IPS-20b (cell line): ENCODE data around the gene ETS1.

Experiments used
- H3K27ac ChIP-seq: one replicate; pipeline ENCODE4 v1.5.1; 2013; ENCODE audit warnings: low read length
- H3K27me3 ChIP-seq: 2 replicates; pipeline ENCODE4 v1.6.1; 2013; ENCODE audit warnings: mild to moderate bottlenecking, low read length, inconsistent platforms; ENCODE audit not compliant: insufficient read depth
- H3K36me3 ChIP-seq: 2 replicates; pipeline ENCODE4 v1.6.1; 2013; ENCODE audit warnings: low read depth, mild to moderate bottlenecking, inconsistent platforms, low read length, moderate library complexity; ENCODE audit not compliant: insufficient read depth
- H3K4me1 ChIP-seq: 2 replicates; pipeline ENCODE4 v1.6.1; 2013; ENCODE audit warnings: mild to moderate bottlenecking, control low read depth, inconsistent platforms, low read length, moderate library complexity; ENCODE audit not compliant: insufficient read depth
- H3K4me3 ChIP-seq: 2 replicates; pipeline ENCODE4 v1.5.1; 2013; ENCODE audit warnings: mild to moderate bottlenecking, low read length, inconsistent platforms
- H3K9ac ChIP-seq: 2 replicates; pipeline ENCODE4 v1.6.1; 2013; ENCODE audit warnings: low read depth, mild to moderate bottlenecking, inconsistent platforms, low read length, moderate library complexity
- H3K9me3 ChIP-seq: 2 replicates; pipeline ENCODE4 v1.6.1; 2013; ENCODE audit warnings: mild to moderate bottlenecking, low read depth, low read length, inconsistent platforms; ENCODE audit not compliant: insufficient read depth

ETS1 gene

GRCh38 chr11:128563308-128563707, 24.1 kb downstream of the ETS1 start:
- Histone ChIP-seq H3K9me3 (no peaks in the 10 kb centered on the region), H3K4me3 (no peak overlapping the region), H3K27me3 (no peaks in the 10 kb centered on the region), H3K9ac (no peak overlapping the region), H3K4me1 (0 out of 2 replicates have a peak, but pooled peaks cover 5% of the 10 kb centered on the region), H3K27ac (no peak overlapping the region), H3K36me3 (no peaks in the 10 kb centered on the region)

GRCh38 chr11:128559496-128560103, 27.8 kb downstream of the ETS1 start:
- Histone ChIP-seq H3K9ac (no peak overlapping the region), H3K4me3 (no peak overlapping the region), H3K9me3 (no peaks in the 10 kb centered on the region), H3K4me1 (0 out of 2 replicates have a peak, but pooled peaks cover 3% of the 10 kb centered on the region), H3K27ac (no peak overlapping the region), H3K27me3 (no peaks in the 10 kb centered on the region), H3K36me3 (peaks cover 5% of the 10 kb centered on the region; the same call in 1 of the 2 replicates)

DNA sequence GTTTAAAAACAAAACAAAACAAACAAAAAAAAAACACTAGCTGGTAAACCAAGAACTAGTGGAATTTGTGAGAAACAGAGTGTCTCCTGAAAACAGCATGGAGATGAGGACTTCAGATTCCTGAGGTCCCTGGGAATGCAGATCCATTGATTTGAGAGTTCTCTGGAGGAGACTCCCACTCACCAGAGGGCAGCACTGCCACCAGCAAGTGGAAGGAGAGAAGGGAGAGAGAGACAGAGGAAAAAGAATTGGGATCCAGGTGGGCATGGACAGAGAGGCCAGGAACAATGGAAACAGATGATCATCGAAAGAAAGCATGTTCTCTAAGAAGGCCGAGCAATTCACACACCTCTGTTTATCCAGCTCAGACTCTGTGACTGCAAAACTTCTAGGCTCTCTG, 31.8 kb downstream of the ETS1 start:
- Histone ChIP-seq H3K4me1 (peaks cover 2% of the 10 kb centered on the region; the same call in 1 of the 2 replicates), H3K9me3 (no peaks in the 10 kb centered on the region), H3K27ac (no peak overlapping the region), H3K36me3 (peaks cover 5% of the 10 kb centered on the region; the same call in 1 of the 2 replicates), H3K27me3 (peaks cover 31% of the 10 kb centered on the region), H3K9ac (no peak overlapping the region), H3K4me3 (no peak overlapping the region)

GRCh38 chr11:128553662-128554362, 33.5 kb downstream of the ETS1 start:
- peaks cover 5% of the 10 kb centered on the region; the same call in 1 of the 2 replicates for H3K36me3 ChIP-seq
- no peak overlapping the region for H3K27ac ChIP-seq
- peaks cover 13% of the 10 kb centered on the region for H3K4me1 ChIP-seq
- no peaks in the 10 kb centered on the region for H3K9me3 ChIP-seq
- no peak overlapping the region for H3K9ac ChIP-seq
- no peak overlapping the region for H3K4me3 ChIP-seq
- peaks cover 49% of the 10 kb centered on the region for H3K27me3 ChIP-seq

DNA sequence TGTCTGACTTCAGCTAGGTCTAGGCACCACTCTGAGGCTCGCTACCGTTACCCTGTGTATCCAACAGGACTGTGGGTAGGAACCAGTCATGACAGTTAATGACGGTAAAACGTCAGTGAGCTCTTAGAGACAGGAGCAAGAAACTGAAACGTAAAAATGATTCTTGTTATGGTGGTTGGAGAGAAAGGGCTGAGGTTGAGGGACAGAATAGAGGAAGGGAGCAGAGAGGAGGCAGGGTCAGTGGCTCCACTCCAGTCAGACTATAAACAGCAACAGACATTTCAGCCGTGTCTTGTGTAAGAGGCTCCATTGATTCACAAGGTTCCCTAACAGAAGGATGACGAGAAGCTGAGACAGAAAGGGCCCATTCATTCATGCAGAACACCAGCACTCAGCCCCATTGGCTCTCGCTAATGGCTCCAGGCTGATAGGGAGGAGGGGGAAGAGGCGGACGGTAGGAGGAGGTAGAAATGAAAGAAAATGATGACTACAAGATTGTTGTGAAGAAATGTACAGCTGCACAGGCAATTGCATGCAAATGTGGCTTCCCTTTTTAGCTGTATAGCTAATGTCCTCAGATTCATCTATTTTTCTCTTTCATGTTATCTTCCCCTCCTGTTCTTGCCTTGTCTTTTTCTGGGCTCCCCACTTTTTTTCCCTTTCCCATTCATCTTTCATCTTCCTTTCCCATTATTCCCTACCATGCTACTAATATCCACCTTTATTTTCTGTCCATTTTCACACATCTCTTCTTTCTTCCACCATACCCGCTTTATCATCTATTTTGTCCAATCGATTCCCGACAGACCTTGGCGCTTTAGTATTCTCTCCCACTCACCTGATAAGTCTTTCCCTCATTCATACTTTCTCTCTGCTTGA, 34.3 kb downstream of the ETS1 start:
- no peak overlapping the region for H3K27ac ChIP-seq
- H3K9ac ChIP-seq, result no peak overlapping the region
- H3K27me3 ChIP-seq, result peaks cover 57% of the 10 kb centered on the region
- peaks cover 13% of the 10 kb centered on the region for H3K4me1 ChIP-seq
- peaks cover 5% of the 10 kb centered on the region; the same call in 1 of the 2 replicates for H3K36me3 ChIP-seq
- H3K9me3 ChIP-seq, result no peaks in the 10 kb centered on the region
- H3K4me3 ChIP-seq, result no peak overlapping the region

DNA sequence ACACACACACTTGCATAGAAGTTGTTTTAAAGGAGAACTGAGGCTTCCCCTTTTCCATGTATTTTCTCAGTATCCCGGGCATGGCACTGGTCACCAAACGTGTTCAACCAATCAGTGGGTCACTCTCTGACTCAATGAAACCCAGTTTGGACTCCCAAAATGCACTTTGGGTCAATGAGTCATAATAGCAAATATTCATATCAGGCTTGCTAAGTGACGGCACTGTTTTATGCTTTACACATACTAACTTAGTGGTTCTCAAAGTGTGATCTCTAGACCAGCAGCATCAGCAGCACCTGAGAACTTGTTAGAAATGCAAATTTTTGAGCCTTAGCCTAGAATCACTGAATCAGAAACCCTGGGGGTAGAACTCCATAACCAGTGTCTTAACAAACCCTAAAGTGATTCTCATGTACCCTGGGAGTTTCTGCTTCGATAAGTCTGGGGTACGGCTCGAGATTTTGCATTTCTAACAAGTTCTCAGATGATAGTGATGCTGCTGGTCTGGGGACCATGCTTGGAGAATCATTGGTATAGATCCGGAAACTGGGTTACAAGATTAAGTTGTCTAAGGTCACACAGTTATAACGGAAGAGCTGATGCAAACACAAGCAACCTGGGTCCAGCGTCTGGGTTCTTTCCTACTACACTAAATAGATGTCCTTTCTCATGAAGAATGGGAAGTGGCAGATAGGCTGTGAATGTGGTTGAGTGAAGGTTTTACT, 35.6 kb downstream of the ETS1 start:
- Histone ChIP-seq H3K27ac (no peak overlapping the region), H3K4me1 (peaks cover 13% of the 10 kb centered on the region), H3K27me3 (peaks cover 70% of the 10 kb centered on the region), H3K9me3 (no peaks in the 10 kb centered on the region), H3K9ac (no peak overlapping the region), H3K4me3 (no peak overlapping the region), H3K36me3 (peaks cover 5% of the 10 kb centered on the region; the same call in 1 of the 2 replicates)

GRCh38 chr11:128551058-128551457, 36.3 kb downstream of the ETS1 start:
- Histone ChIP-seq H3K4me1 (peaks cover 13% of the 10 kb centered on the region), H3K9ac (no peak overlapping the region), H3K27me3 (peaks cover 77% of the 10 kb centered on the region), H3K9me3 (no peaks in the 10 kb centered on the region), H3K27ac (no peak overlapping the region), H3K4me3 (no peak overlapping the region), H3K36me3 (peaks cover 5% of the 10 kb centered on the region; the same call in 1 of the 2 replicates)

DNA sequence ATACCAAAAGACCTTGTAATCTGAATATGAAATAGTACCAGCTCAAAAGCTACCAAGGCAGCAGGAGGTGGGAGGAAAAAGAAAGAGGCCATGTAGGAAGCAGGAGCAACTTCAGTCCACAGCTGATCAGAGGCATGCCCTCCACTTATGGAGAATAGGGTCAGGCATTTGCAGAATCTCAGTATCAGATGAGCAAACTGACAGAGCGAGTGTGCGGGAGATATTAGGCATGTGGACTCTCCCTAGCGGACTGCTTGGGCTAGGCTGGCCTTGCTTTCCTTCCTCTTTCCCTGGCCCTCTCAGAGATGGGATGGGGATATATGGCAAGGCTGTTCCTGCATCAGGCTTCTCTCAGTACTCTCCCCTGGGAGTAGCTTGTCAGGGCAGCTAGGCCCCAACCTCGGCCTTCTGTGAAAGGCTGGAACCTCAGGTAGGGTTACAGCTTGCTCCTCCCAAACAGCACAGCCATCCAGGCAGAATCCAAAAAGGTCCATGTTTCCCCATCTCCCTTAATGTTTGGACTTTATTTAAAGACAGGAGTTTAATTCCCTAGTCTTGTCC, 37.0 kb downstream of the ETS1 start:
- Histone ChIP-seq H3K27me3 (peaks cover 84% of the 10 kb centered on the region), H3K9ac (no peak overlapping the region), H3K27ac (no peak overlapping the region)

DNA sequence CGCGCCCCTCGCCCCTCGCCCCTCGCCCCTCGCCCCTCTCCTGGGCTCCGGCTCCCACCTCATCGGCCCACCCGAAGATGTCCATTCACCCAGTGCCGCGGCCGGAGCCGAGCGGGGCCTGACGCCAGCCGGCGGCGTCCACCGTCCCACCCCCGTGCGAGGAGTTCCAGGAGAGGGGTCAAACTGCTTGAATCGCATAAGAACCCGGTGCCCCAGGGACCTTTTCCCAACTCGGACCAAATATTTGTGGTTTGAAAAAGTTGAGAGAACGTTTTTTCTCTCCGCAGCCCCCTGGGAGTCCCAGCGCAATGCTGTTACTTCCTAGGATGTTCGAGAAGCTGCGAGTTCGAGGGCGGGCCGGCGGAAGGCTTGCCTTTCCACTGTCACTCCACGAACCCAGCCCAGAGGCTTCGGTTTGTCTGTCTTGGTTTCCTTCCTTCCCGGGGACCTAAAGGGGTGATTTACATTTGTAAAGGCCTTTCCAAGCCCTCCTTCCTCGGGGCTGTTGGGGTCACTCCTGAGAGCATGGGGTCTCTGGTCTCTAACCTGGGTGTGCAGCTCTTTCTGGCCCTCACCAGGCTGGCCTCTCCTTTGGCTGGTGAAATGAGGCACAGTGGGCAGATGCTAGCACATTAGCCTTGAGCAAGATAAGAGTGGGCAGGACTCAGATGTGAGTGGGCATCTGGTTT, 38.0 kb downstream of the ETS1 start:
- Histone ChIP-seq H3K9me3 (no peaks in the 10 kb centered on the region), H3K27me3 (peaks cover 92% of the 10 kb centered on the region), H3K36me3 (no peaks in the 10 kb centered on the region), H3K9ac (no peak overlapping the region), H3K4me3 (peak overlapping the region; percentile 64; the same call in 1 of the 2 replicates), H3K4me1 (peaks cover 13% of the 10 kb centered on the region), H3K27ac (no peak overlapping the region)

More for the DNA sequence above, 37.0 kb downstream of the ETS1 start:
- Histone ChIP-seq H3K36me3 (peaks cover 5% of the 10 kb centered on the region; the same call in 1 of the 2 replicates), H3K9me3 (no peaks in the 10 kb centered on the region), H3K4me3 (no peak overlapping the region), H3K4me1 (peaks cover 13% of the 10 kb centered on the region)

- Histone ChIP-seq H3K9ac (no peak overlapping the region), H3K9me3 (no peaks in the 10 kb centered on the region), H3K27me3 (peaks cover 94% of the 10 kb centered on the region), H3K4me3 (peak overlapping the region; percentile 64; the same call in 1 of the 2 replicates), H3K27ac (no peak overlapping the region), H3K4me1 (peaks cover 13% of the 10 kb centered on the region), H3K36me3 (no peaks in the 10 kb centered on the region)
Measured at GRCh38 chr11:128548649-128549255, 38.6 kb downstream of the ETS1 start.
